ENCODE results near the gene MOXD1.

Gene MOXD1

GRCh38 chr6:132400883-132401617 is at the start of gene MOXD1:
TSS of gene MOXD1 (minus strand) at chr6:132401475. CDS start at chr6:132401426, 49 bp downstream.
- Histone ChIP-seq H3K4me1 (ENCODE audit: control insufficient read depth in 2 of 2, insufficient read depth in 2 of 2, low read length in 2 of 2) (no peaks in the 10 kb centered on the region), H3K36me3 (ENCODE audit: control insufficient read depth in 2 of 2, insufficient read depth in 2 of 2, low read length in 2 of 2) (no peaks in the 10 kb centered on the region), H3K27me3 (ENCODE audit: control insufficient read depth in 2 of 2, insufficient read depth in 2 of 2, low read length in 2 of 2) (peaks cover 17 to 30% of the 10 kb centered on the region in 2 donors), H3K9ac (ENCODE audit: low read depth in 1 of 2, low read length in 2 of 2) (peak within 1 kb of the TSS in 1 of 2 donors; percentile 54), H3K9me3 (ENCODE audit: control insufficient read depth in 2 of 2, low read length in 2 of 2) (no peaks in the 10 kb centered on the region), H3K4me3 (ENCODE audit: low read length in 2 of 2) (peak within 1 kb of the TSS; percentile 62 to 74), H3K27ac (ENCODE audit: low read depth in 2 of 2, low read length in 2 of 2) (no peak within 1 kb of the TSS)

- Histone ChIP-seq H3K9ac (ENCODE audit: low read depth in 1 of 2, low read length in 2 of 2) (no peak overlapping the region), H3K9me3 (ENCODE audit: control insufficient read depth in 2 of 2, low read length in 2 of 2) (no peaks in the 10 kb centered on the region), H3K4me1 (ENCODE audit: control insufficient read depth in 2 of 2, insufficient read depth in 2 of 2, low read length in 2 of 2) (no peaks in the 10 kb centered on the region), H3K36me3 (ENCODE audit: control insufficient read depth in 2 of 2, insufficient read depth in 2 of 2, low read length in 2 of 2) (no peaks in the 10 kb centered on the region), H3K4me3 (ENCODE audit: low read length in 2 of 2) (no peak overlapping the region), H3K27me3 (ENCODE audit: control insufficient read depth in 2 of 2, insufficient read depth in 2 of 2, low read length in 2 of 2) (no peaks in the 10 kb centered on the region), H3K27ac (ENCODE audit: low read depth in 2 of 2, low read length in 2 of 2) (no peak overlapping the region)
These were observed 45.6 kb upstream of the MOXD1 start for GRCh38 chr6:132446855-132447241.

- no peaks in the 10 kb centered on the region for H3K9me3 ChIP-seq (ENCODE audit: control insufficient read depth in 2 of 2, low read length in 2 of 2)
- no peak overlapping the region for H3K9ac ChIP-seq (ENCODE audit: low read depth in 1 of 2, low read length in 2 of 2)
- no peak overlapping the region for H3K4me3 ChIP-seq (ENCODE audit: low read length in 2 of 2)
- no peak overlapping the region for H3K27ac ChIP-seq (ENCODE audit: low read depth in 2 of 2, low read length in 2 of 2)
- H3K36me3 ChIP-seq (ENCODE audit: control insufficient read depth in 2 of 2, insufficient read depth in 2 of 2, low read length in 2 of 2): no peaks in the 10 kb centered on the region
- no peaks in the 10 kb centered on the region for H3K27me3 ChIP-seq (ENCODE audit: control insufficient read depth in 2 of 2, insufficient read depth in 2 of 2, low read length in 2 of 2)
- H3K4me1 ChIP-seq (ENCODE audit: control insufficient read depth in 2 of 2, insufficient read depth in 2 of 2, low read length in 2 of 2): no peaks in the 10 kb centered on the region
These were observed 45.0 kb upstream of the MOXD1 start for GRCh38 chr6:132446141-132446854.

- Histone ChIP-seq H3K9ac (ENCODE audit: low read depth in 1 of 2, low read length in 2 of 2) (no peak overlapping the region), H3K27me3 (ENCODE audit: control insufficient read depth in 2 of 2, insufficient read depth in 2 of 2, low read length in 2 of 2) (no peaks in the 10 kb centered on the region), H3K36me3 (ENCODE audit: control insufficient read depth in 2 of 2, insufficient read depth in 2 of 2, low read length in 2 of 2) (no peaks in the 10 kb centered on the region), H3K27ac (ENCODE audit: low read depth in 2 of 2, low read length in 2 of 2) (no peak overlapping the region), H3K9me3 (ENCODE audit: control insufficient read depth in 2 of 2, low read length in 2 of 2) (no peaks in the 10 kb centered on the region), H3K4me3 (ENCODE audit: low read length in 2 of 2) (no peak overlapping the region), H3K4me1 (ENCODE audit: control insufficient read depth in 2 of 2, insufficient read depth in 2 of 2, low read length in 2 of 2) (no peaks in the 10 kb centered on the region)
These were observed 44.1 kb upstream of the MOXD1 start for GRCh38 chr6:132445201-132445951.

GRCh38 chr6:132443206-132443605 is 41.9 kb upstream of the MOXD1 start:
- no peaks in the 10 kb centered on the region for H3K9me3 ChIP-seq (ENCODE audit: control insufficient read depth in 2 of 2, low read length in 2 of 2)
- no peak overlapping the region for H3K9ac ChIP-seq (ENCODE audit: low read depth in 1 of 2, low read length in 2 of 2)
- H3K27me3 ChIP-seq (ENCODE audit: control insufficient read depth in 2 of 2, insufficient read depth in 2 of 2, low read length in 2 of 2): no peaks in the 10 kb centered on the region
- H3K4me1 ChIP-seq (ENCODE audit: control insufficient read depth in 2 of 2, insufficient read depth in 2 of 2, low read length in 2 of 2): no peaks in the 10 kb centered on the region
- no peaks in the 10 kb centered on the region for H3K36me3 ChIP-seq (ENCODE audit: control insufficient read depth in 2 of 2, insufficient read depth in 2 of 2, low read length in 2 of 2)
- no peak overlapping the region for H3K4me3 ChIP-seq (ENCODE audit: low read length in 2 of 2)
- no peak overlapping the region for H3K27ac ChIP-seq (ENCODE audit: low read depth in 2 of 2, low read length in 2 of 2)

GRCh38 chr6:132430110-132430509 is 28.8 kb upstream of the MOXD1 start:
- Histone ChIP-seq H3K9me3 (ENCODE audit: control insufficient read depth in 2 of 2, low read length in 2 of 2) (no peaks in the 10 kb centered on the region), H3K27me3 (ENCODE audit: control insufficient read depth in 2 of 2, insufficient read depth in 2 of 2, low read length in 2 of 2) (no peaks in the 10 kb centered on the region), H3K36me3 (ENCODE audit: control insufficient read depth in 2 of 2, insufficient read depth in 2 of 2, low read length in 2 of 2) (no peaks in the 10 kb centered on the region)

GRCh38 chr6:132425176-132425575 is 23.9 kb upstream of the MOXD1 start:
- Histone ChIP-seq H3K27ac (ENCODE audit: low read depth in 2 of 2, low read length in 2 of 2) (no peak overlapping the region), H3K36me3 (ENCODE audit: control insufficient read depth in 2 of 2, insufficient read depth in 2 of 2, low read length in 2 of 2) (no peaks in the 10 kb centered on the region), H3K4me1 (ENCODE audit: control insufficient read depth in 2 of 2, insufficient read depth in 2 of 2, low read length in 2 of 2) (no peaks in the 10 kb centered on the region), H3K4me3 (ENCODE audit: low read length in 2 of 2) (no peak overlapping the region), H3K9me3 (ENCODE audit: control insufficient read depth in 2 of 2, low read length in 2 of 2) (no peaks in the 10 kb centered on the region), H3K27me3 (ENCODE audit: control insufficient read depth in 2 of 2, insufficient read depth in 2 of 2, low read length in 2 of 2) (no peaks in the 10 kb centered on the region), H3K9ac (ENCODE audit: low read depth in 1 of 2, low read length in 2 of 2) (no peak overlapping the region)

More at GRCh38 chr6:132430110-132430509, 28.8 kb upstream of the MOXD1 start:
- Histone ChIP-seq H3K27ac (ENCODE audit: low read depth in 2 of 2, low read length in 2 of 2) (no peak overlapping the region), H3K4me3 (ENCODE audit: low read length in 2 of 2) (no peak overlapping the region), H3K9ac (ENCODE audit: low read depth in 1 of 2, low read length in 2 of 2) (no peak overlapping the region), H3K4me1 (ENCODE audit: control insufficient read depth in 2 of 2, insufficient read depth in 2 of 2, low read length in 2 of 2) (no peaks in the 10 kb centered on the region)

- Histone ChIP-seq H3K9ac (ENCODE audit: low read depth in 1 of 2, low read length in 2 of 2) (no peak overlapping the region), H3K27me3 (ENCODE audit: control insufficient read depth in 2 of 2, insufficient read depth in 2 of 2, low read length in 2 of 2) (no peaks in the 10 kb centered on the region), H3K4me3 (ENCODE audit: low read length in 2 of 2) (no peak overlapping the region), H3K9me3 (ENCODE audit: control insufficient read depth in 2 of 2, low read length in 2 of 2) (no peaks in the 10 kb centered on the region), H3K4me1 (ENCODE audit: control insufficient read depth in 2 of 2, insufficient read depth in 2 of 2, low read length in 2 of 2) (no peaks in the 10 kb centered on the region), H3K27ac (ENCODE audit: low read depth in 2 of 2, low read length in 2 of 2) (no peak overlapping the region), H3K36me3 (ENCODE audit: control insufficient read depth in 2 of 2, insufficient read depth in 2 of 2, low read length in 2 of 2) (no peaks in the 10 kb centered on the region)
These were observed 22.6 kb upstream of the MOXD1 start for GRCh38 chr6:132423839-132424238.

- H3K36me3 ChIP-seq (ENCODE audit: control insufficient read depth in 2 of 2, insufficient read depth in 2 of 2, low read length in 2 of 2): no peaks in the 10 kb centered on the region
- H3K27me3 ChIP-seq (ENCODE audit: control insufficient read depth in 2 of 2, insufficient read depth in 2 of 2, low read length in 2 of 2): no peaks in the 10 kb centered on the region
- H3K9me3 ChIP-seq (ENCODE audit: control insufficient read depth in 2 of 2, low read length in 2 of 2): no peaks in the 10 kb centered on the region
- no peaks in the 10 kb centered on the region for H3K4me1 ChIP-seq (ENCODE audit: control insufficient read depth in 2 of 2, insufficient read depth in 2 of 2, low read length in 2 of 2)
- no peak overlapping the region for H3K9ac ChIP-seq (ENCODE audit: low read depth in 1 of 2, low read length in 2 of 2)
- no peak overlapping the region for H3K4me3 ChIP-seq (ENCODE audit: low read length in 2 of 2)
- no peak overlapping the region for H3K27ac ChIP-seq (ENCODE audit: low read depth in 2 of 2, low read length in 2 of 2)
These were observed 17.1 kb upstream of the MOXD1 start for GRCh38 chr6:132418235-132418965.

Data from mucosa of rectum (tissue), 2 donors.